ENCODE measurements around the gene EML4.
"Not testable (repeated sequence)": the region's sequence is repeated elsewhere in the genome, so short reads cannot be mapped to it uniquely, and the experiment has no call there.

EML4 gene

DNA sequence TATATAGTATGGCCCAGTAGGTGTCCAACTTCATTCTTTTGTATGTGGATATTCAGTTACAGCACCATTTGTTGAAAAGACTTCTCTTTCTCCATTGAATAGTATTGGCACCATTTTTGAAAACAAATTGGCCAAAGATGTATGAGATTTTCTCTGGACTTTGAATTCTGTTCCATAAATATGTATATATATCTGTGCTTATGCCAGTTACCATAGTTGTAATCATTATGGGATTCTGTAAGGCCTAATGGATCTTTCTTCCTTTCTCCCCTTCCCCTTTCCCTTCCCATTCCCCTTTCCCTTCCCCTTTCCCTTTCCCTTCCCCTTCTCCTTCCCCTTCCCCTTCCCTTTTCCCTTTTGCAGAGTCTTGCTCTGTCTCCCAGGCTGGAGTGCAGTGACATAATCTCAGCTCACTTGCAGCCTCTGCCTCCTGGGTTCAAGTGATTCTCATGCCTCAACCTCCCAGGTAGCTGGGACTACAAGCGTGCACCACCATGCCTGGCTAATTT is 140.9 kb downstream of the EML4 start:
- no peak for DNase-seq (ENCODE audit: low spot score)

DNA sequence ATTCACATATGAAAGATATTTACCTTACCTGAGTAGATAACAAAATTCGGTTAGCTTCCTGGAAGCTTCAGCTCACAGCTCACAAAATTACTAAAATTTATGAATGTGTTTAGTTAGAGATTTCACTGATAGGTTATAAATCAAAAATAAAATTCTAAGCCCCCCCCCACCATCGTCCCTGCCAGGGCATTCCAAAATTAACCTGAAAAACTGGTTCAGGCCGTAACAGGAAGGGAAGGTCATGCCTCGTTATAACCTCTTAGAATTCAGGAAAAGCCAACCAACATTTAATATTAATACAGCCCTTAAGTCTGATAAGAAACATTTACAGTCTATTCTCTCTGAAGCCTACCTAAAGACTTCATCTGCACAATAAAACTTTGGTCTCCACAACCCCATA is 143.0 kb downstream of the EML4 start:
- DNase-seq (ENCODE audit: low spot score) = no peak

DNA sequence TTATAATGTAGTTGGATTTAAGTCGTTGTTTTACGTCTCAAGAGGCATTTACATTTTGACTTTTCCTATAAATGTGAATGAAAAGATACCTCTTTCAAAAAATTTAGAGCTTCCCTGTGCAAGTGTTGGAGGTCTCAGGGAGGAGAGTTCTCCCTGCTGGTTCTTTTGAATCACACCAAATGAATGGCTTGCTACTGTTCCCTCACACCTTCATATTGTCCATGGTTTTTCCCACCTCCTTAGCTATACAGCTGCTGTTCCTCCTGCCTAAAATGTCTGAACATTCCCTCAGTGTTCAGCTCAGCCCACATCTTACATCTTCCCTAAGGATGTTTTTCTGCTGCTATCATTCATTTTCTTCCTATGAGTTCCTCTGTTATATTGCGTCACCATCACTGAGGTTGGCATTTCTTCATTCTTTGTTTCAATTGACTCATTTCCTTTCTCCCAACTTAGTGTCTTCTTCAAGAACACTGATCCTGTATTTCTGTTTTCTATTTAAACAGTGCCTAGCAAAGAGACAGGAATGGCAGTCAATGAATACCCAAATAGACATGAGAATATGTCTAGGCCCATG is 145.8 kb downstream of the EML4 start:
- DNase-seq (ENCODE audit: low spot score) = no peak

DNA sequence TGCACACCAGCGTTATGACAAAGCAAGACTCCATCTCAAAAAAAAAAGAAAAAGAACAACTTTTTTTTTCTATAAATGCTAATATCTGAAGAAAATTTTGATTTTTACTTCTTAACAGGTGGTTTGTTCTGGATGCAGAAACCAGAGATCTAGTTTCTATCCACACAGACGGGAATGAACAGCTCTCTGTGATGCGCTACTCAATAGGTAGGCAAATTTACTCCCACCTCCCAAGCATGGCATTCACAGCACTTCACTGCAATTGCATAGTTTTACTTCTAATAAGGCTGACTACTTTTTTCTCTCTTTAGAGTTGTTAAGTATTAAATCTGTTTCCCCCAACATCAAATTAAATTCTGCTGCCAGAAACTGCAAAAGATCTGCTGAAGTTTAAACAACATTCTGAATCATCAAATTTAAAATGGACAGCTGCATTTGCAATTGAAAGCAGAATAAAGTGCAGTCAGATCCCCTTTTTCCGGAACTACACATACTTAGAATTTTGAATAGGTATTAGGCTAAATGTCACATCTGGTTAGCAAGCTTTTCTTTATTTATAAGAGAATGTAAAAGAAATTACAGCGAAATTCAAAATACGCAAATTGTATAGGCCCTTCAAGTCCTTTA is 146.8 kb downstream of the EML4 start:
- no peak for DNase-seq (ENCODE audit: low spot score)

DNA sequence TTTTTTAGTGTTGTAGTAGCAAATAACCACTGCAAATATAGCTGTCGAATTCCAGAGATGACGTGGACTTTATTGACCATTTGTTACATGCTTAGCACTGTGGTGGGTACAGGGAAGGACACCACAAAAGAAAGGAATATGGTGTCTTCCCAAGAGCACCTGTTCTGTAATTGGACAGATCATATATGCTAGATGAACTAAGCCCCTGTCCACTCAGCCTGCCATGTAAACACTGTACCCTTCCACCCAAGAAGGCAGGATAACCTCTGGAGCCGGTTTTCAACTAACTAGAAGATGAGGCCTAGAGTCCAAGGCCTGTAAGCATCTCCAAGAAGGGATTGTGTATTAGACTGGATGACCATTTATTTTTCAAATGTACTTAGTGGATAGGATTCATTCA is 147.8 kb downstream of the EML4 start:
- DNase-seq (ENCODE audit: low spot score) = no peak

DNA sequence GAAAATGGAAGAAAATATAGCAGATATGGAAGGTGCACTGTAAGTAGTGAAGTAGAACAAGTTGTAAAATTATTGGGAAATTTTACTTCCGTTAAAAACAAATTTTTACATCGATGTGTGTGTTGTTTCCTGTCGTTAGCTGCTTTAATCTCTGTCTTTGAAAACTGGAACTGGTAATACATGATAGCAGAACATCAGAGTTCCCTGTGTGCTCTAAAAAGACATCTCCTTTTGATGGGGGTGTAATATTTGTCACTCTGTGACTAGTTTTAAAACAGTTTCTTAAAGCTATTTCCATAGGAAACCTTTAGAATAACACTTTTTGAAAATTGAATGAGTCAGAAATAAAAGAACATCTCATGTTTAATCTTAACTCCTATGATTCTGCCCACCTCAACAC is 148.3 kb downstream of the EML4 start:
- DNase-seq (ENCODE audit: low spot score) = no peak

DNA sequence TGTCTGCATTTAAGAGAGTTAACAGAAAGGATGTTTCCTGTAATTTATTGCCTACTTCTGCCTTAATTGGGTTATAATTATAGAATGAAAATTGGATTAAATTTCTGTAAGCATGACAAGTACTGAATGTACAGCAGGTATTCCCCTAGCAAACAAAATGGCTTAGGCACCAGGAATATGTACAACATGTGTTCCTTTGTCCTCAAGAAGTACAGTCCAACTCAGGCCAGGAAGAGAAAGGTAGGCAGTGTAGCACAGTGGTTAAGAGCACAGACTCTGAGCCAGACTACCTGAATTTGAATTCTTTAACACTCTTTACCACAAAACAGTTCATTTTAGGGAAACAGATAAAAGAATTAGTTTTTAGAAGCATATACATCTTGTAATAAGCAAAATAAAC is 148.8 kb downstream of the EML4 start:
- DNase-seq (ENCODE audit: low spot score) = no peak

DNA sequence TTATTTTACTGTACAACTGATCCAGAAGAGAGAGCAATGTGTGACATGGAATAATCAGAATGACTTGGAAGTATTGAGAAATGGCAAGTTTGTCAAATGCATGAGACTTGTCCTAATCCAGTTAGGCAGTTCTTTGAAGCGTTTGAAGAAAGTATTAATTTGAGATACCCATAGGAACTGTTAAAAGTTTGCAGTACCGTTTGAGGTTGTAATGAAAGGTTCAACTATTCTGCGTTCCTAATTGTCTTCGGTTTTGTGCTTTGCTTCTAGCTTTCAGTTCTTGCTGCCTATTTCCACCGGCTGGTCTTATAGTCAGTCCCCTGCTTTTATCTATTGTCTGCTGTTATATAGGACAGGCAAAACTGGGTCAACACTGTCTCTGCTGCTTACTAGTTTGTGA is 150.1 kb downstream of the EML4 start:
- no peak for DNase-seq (ENCODE audit: low spot score)

DNA sequence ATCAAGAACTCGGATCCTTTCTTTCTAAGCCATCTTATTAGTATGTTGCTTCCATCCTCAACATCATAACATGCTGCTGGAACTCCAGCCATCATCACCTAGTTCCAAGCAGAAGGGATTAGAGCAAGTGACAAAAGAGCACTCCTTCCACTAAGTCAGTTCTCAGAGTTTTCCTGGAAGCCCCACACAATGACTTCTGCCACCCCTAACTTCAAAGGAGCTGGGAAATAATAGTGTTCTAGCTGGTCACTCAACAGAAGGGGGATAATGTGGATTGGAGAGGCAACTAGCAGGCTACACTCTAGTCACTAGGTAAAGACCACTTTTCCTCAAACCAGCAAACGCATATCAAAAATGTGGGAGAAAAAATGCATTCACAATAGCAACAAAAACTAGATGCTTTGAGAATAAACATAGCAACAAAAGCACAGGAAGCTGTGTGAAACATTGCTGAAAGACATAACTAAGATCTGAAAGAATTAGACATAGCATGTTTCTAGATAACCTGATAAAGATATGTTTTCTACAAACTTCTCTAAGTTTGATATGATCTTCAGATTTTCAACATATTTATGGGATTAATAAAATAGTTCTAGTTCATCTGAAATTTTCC is 152.4 kb downstream of the EML4 start:
- DNase-seq (ENCODE audit: low spot score) = no peak

DNA sequence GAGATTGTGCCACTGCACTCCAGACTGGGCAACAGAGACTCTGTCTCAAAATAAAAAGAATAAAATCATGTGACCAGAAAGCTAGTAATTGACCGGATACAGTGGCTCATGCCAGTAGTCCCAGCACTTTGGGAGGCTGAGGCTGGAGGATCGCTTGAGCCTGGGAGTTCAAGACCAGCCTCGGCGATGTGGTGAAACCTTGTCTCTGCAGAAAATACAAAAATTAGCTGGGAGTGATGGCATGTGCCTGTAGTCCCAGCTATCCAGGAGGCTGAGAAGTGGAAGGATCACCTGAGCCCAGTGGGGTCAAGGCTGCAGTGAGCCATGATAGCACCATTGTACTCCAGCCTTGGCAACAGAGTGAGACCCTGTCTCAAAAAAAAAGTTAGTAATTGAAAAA is 155.1 kb downstream of the EML4 start:
- no peak for DNase-seq (ENCODE audit: low spot score)

DNA sequence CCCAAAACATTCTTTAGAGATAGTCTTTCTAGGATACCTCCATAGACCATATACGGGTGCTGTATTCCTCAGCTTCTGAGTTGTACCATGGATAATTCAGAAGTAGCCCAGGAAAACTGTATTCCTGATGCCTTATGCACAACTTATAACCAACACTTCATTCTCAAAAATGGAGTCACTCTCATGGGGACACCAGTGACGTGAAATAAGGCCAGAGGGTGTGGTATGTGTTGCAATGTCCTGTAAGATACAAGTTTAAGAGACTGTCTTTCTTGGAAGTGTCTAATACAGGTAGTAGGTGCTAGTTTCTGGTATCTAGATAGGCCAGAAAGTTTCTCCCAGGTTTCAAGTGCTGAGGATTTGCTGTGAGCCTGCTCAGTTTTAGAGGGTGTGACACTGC is 155.8 kb downstream of the EML4 start:
- DNase-seq (ENCODE audit: low spot score) = no peak

DNA sequence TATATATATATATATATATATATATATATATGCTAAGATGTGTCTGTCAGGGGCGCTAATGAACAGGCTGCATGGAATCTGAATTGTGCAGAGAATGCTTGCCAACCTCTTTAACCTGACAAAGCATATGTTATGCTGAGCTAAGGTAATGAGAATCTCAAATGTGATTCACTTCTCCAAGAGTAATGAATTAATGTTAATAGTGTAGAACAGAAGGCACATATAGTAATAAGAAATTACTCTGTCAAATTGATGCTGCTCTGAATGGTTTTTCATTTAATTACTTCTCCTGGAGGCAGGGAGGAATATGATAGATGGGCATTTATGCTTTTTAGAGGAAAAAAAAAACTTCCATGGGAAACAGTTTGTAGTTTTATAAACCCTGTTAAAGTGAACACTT is 156.5 kb downstream of the EML4 start:
- no peak for DNase-seq (ENCODE audit: low spot score)

DNA sequence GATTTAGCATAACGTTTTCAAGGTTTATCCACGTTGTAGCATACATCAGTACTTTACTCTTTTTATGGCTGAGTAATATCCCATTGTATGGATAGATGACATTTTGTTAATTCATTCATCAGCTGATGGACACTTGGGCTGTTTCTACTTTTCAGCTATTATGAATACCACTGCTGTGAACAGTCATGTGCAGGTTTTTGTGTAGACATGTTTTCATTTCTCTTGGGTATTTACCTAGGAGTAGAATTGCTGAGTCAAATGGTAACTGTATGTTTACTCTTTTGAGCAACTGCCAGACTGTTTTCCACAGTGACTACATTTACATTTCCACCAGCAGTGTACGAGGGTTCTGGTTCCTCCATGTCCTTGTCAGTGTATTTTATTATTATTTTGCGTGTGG is 158.0 kb downstream of the EML4 start:
- no peak for DNase-seq (ENCODE audit: low spot score)

DNA sequence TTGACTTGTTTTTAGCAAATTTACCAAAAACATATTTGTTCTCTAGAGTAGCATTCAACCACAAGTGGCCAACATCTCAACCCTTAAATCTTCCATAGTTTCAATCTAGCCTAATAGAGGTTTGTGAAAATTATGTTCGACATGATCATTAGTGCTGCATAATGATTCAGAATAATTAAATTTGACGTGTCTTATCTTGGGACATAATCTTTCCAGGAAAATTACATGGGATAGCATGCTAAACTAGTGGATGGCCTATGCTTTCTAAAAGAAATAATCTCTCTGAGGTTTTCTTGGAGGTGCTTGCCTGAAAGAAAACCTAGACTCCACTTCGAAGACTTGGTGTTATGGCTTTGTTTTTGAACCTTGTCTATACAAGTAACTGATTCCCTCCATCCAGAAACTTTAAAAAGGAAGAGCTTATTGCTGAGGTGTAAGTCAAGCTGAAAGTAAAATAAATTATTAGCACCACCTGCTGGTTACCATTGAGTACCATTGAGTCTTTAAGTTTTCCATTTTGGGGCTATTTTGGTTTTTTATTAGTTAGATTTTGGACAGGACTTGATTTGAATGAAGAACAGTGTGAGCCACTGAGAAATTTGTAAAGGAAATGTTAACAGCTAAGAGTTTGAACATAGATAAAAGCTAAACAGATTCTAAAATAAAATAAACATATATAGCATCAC is 159.1 kb downstream of the EML4 start:
- peak; percentile 24 for DNase-seq (ENCODE audit: low spot score)

DNA sequence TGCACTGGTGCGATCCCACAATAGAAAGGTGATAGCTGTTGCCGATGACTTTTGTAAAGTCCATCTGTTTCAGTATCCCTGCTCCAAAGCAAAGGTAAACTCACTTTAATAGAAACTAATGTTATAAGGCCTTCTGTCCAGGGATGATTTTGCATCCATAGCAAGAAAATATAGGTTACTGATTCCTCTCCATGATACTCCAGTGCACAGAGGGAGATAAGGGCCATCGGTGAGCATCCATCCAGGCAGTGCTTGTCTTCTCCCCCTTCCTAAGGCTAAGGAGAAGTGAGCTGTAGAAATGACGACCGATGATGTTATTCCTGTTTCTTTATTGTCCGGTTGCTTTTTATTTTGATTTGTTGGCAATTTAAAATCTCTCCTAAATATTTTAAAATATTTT is 159.8 kb downstream of the EML4 start:
- DNase-seq (ENCODE audit: low spot score) = no peak

DNA sequence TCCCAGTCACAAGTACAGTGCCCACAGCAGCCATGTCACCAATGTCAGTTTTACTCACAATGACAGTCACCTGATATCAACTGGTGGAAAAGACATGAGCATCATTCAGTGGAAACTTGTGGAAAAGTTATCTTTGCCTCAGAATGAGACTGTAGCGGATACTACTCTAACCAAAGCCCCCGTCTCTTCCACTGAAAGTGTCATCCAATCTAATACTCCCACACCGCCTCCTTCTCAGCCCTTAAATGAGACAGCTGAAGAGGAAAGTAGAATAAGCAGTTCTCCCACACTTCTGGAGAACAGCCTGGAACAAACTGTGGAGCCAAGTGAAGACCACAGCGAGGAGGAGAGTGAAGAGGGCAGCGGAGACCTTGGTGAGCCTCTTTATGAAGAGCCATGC is 160.6 kb downstream of the EML4 start:
- no peak for DNase-seq (ENCODE audit: low spot score)

DNA sequence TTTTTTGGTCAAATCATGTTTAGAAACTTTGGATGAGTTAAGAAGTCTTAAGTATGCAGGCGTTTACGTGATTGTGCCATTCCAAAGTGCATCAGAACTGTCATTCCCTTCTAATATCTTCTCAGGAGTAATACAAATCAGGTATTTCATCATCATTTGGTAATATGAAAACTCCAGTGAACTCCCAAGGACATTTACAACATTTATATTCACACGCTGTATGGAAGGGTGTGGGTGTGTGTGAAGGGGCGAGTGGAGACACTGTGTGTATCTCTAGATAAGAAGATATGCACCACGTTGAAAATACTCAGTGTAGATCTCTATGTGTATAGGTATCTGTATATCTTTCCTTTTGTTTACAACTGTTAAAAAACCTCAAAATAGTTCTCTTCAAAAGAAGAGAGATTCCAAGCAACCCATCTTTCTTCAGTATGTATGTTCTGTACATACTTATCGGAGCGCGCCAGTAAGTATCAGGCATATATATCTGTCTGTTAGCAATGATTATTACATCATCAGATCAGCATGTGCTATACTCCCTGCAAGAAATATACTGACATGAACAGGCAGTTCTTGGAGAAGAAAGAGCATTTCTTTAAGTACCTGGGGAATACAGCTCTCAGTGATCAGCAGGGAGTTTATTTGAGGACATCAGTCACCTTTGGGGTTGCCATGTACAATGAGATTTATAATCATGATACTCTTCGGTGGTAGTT is 162.6 kb downstream of the EML4 start:
- no peak for DNase-seq (ENCODE audit: low spot score)

DNA sequence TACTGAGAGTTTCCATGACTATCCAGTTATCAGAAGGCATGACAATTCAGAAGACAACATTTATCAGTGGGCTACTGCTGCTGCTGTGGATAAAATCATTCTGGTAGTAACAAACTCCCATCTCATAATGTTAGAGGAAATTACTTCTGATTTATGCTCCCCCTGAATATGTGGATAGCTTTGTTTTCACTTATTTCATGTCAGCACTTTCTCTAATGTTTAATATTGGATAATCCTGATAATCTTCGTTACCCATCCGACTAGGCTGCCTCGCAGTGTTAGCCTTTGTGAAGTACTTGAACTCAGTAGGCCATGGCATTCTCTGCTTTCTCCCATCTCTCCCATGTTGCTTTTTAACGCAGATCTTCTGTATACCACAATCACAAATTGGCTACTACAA is 163.4 kb downstream of the EML4 start:
- no peak for DNase-seq (ENCODE audit: low spot score)

DNA sequence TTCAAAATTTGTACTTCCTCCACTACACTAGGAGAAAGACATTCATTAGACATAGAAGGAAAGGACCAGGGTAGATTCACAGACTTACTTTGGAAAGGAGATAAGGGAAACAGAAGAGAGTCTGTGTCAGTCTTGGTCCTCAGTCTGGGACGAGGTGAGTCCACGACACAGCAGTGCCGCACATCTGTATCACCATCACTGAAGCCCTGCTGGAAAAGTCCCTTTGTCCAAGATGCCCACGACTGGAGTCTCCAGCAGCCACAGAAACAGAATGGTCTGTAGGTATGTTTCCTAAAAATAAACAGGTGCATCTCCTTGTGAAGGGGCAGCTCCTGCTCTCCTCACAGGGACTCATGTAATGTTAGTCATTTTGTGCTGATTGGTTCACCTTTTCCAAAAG is 164.4 kb downstream of the EML4 start:
- no peak for DNase-seq (ENCODE audit: low spot score)

DNA sequence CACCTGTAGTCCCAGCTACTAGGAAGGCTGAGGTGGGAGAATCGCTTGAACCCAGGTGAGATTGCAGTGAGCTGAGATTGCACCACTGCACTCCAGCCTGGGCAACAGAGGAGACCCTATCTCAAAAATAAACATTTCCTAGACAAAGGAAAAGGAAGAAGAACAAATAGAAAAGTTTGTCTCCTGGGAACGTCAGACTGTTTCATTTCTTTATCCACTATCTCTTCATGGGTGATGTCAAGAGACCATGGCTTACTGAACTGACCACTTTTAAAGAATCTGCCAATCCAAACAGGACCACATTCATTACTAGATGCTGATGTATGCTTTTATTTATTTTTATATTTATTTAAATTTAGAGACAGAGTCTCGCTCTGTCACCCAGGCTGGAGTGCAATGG is 165.1 kb downstream of the EML4 start:
- DNase-seq (ENCODE audit: low spot score) = no peak

DNA sequence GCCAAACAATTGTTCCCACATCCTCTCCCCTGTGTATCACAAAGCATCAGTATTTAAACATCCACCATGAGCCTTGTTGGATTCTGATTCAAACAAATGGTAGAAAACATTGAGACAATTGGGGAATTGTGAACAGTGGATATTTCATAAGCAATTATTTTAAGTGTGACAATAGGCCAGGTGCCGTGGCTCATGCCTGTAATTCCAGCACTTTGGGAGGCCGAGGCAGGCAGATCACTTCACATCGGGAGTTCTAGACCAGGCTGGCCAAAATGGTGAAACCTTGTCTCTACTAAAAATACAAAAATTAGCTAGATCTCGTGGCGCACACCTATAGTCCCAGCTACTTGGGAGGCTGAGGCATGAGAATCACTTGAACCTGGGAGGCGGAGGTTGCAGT is 165.7 kb downstream of the EML4 start:
- not testable (repeated sequence) for DNase-seq (ENCODE audit: low spot score)

DNA sequence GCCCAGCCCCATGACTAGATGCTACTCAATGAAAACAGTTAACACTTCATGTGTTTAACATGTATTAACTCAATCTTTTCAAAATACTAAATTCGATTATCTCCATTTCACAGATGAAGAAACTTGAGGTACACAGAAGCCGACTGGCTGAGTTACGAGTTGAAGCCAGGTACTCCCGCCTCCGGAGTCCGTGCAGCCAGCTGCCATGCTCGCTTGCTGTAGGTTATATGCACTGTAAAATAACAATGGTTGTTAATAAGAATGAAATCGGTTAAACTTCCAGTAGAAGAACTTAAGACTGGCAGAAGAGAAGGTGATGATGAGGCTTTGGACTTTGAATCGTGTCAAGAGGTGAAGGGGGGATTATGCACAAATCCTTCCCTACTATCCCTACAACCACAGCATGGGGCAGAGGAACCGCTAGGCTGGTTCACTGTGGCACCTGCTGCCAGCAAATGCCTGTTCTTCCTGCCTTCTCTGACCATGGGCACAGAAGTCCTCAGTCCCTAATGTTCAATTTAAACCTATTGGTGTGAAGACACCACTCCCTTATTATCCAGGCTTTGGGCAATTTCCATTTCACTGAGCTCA is 166.5 kb downstream of the EML4 start:
- no peak for DNase-seq (ENCODE audit: low spot score)

Measured in germinal center (tissue), 1 donor.